GM10266 (cell line): ENCODE results near the gene CBLN3.

Experiments
- DNase-seq: peaks from one replicate; pipeline ENCODE4 v3.0.0; 2012; ENCODE audit errors: extremely low spot score
- TF ChIP-seq, protein P1 (sequence below): IDR thresholded peaks from 2 replicates; pipeline ENCODE4 v1.5.1; 2012; ENCODE audit warnings: mild to moderate bottlenecking, low read depth; ENCODE audit not compliant: control insufficient read depth, insufficient read depth; ENCODE audit errors: missing control alignments

Gene CBLN3

GRCh38 chr14:24377657-24378056, 51.8 kb downstream of the CBLN3 start:
- TF ChIP-seq, protein P1, sequence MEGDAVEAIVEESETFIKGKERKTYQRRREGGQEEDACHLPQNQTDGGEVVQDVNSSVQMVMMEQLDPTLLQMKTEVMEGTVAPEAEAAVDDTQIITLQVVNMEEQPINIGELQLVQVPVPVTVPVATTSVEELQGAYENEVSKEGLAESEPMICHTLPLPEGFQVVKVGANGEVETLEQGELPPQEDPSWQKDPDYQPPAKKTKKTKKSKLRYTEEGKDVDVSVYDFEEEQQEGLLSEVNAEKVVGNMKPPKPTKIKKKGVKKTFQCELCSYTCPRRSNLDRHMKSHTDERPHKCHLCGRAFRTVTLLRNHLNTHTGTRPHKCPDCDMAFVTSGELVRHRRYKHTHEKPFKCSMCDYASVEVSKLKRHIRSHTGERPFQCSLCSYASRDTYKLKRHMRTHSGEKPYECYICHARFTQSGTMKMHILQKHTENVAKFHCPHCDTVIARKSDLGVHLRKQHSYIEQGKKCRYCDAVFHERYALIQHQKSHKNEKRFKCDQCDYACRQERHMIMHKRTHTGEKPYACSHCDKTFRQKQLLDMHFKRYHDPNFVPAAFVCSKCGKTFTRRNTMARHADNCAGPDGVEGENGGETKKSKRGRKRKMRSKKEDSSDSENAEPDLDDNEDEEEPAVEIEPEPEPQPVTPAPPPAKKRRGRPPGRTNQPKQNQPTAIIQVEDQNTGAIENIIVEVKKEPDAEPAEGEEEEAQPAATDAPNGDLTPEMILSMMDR = no peak
- no peak for DNase-seq

DNA sequence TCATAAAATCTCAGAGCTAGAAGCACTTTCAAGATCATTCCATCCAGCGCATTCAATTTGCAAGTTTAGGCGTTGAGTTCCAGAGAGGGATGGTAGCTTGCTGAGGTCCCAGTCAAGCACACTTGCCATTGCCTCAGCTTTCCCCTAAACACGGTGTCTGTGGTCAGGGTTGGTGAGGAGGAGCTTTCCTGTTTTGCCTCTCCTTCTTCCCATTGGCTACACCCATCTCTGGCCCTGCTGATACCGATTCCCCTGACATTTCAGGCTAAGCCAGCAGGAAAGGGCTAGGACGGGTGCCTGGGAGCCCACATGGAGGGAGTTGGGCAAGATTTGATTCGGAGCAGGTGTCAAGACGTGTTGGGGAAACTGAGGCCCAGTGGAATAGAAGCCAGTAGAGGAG, 52.3 kb downstream of the CBLN3 start:
- no peak for DNase-seq
- TF ChIP-seq, protein P1 = no peak
